HG03439 (cell line): ENCODE data around the gene SPEM2.

ENCODE experiments used
- ATAC-seq: cut with Tn5 transposase; IDR thresholded peaks from one replicate; pipeline ENCODE4 v1.9.1; 2021; ENCODE audit warnings: mild to moderate bottlenecking, moderate library complexity; ENCODE audit not compliant: unreplicated experiment

The SPEM2 gene

DNA sequence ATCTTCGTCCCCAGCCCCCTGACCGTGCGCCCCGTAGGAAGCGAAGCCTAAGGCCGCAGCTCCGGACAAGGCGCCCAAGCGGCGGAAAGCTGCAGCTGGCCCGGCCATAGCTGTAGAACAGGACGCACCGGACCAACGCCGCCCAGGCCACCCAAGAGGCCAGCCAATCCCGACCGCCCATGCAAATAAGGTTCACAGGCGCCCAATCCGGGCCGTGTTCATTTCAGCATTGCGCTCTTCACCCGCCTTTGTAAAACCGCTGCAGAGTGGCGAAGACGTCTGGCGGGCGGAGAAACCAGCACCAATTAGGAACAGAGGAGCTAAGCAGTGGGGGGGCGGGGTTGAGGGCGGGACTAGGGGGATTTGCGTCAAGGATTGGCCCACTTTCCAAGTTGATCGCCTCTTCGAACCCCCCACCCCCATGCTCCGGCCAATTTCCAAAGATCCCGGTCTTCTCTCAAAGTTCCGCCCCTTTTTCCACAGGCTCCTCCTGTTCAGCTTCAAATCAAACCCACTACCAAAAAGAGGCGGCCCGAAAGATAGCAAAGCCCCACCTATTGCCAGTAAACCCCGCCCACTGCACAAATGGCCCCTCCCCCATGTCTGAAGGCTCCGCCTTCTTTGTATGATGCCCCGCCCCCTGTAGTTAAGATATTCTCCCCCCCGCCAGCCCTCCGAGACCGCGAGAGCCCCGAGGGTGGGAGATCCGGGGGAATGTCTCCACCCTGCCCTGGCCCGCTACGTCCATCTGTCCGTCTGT lies 21.3 kb upstream of the SPEM2 start, which contains the start of gene TMEM256:
Gene TMEM256, minus strand, starts transcription at position 121 of the 760 bp plus-strand sequence. Its CDS starts 13 bp downstream, at position 108.
- peak; percentile 90 for ATAC-seq

DNA sequence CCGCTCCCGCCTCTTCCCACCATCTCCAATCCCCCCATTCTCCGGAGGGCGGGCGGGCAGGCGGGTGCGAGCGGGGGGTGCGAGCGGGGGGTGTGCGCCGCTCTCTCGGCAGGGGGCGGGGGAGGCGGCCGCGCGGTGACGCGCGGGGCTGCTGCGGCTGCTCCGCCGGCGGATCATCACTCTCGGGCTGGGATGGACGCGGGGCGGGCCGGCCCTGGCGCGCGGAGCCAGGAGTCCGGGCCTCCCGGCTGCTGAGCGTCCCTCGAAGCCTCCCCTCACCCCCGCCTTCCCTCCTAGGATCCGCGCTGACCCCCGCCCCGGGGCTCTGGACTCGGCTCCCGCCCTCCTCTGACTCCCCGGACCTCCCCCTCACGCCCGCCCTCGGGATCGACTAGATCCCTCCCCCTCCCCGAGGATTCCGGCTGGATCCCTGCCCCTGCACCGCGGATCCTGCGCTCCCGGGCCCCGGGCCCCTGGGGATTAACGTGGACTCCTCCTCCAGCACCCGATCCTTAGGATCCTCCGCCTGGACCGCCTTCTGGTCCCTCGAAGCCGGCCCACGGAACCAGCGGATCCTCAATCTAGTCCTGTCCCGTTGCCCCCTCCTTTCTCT lies 20.6 kb upstream of the SPEM2 start:
- ATAC-seq: peak; percentile 3

DNA sequence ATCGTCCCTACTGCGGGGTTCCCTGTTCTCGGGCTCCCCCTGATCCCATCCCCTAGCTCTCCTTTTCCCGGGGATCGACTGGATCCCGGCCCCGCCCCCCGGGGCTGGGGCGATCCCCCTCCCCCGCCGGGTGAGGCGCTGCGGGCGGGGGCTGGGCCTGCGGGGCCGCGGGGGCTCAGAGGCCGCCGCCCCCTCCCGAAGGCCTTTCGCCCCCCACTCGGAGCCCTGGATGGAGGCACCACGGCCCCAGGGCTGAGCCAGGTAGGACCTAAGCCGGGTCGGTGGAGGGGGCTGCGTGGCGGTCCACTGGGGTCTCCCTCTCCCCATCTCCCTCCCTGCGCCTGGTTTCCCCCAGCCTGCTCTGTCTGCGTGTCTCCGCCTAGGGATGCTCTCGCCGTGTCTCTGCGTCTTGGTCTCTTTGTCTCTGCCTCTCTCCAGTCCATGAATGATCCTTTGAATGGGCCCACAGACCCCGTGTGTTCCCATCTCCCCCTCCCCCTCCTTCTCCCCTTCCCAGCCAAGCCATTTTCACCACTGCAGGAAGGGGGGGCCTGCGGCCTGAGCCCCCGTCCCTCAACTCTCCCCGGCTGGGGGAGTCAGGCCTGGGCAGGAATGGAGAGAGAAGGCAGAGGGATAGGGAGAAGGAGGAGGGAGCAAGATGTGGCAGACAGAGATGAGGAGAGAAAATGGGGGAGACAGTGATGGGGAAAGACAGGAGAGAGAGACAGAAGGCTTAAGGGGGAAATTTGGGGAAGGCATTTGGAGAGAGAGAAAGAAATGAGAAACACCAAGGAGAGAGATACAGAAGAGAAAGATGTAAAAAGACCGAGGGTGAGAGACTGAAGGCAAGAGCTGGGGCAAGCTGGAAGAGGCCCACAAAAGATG lies 19.8 kb upstream of the SPEM2 start:
- ATAC-seq: no peak

DNA sequence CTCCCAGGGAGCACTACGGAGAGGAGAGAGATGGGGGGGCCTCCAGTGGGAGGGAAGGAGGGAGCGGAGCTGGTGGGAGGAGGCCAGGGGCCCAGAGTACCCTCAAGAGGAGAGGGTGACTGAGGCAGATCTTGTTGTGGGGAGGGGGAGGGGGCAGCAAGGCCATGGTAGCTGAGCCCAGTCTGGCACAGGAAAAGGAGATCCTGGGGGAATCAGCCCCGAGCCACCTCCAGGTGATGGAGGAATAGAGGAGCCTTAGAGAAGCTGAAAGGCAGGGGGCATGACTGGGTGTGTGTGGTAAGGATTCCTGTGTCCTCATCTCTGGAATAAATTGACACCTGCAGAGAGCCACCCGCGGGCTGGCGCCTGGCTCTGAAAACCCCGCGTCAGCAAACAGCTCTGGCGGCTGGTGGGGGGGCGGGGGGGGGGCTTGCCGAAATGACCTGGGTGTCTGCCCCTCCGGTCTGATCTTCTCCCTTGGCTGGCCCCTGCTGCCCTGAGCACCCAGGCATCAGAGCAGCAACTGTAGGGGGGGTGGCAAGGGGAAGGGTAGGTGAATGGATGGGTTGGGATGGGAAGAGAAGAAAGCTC lies 19.1 kb upstream of the SPEM2 start:
- ATAC-seq: no peak

DNA sequence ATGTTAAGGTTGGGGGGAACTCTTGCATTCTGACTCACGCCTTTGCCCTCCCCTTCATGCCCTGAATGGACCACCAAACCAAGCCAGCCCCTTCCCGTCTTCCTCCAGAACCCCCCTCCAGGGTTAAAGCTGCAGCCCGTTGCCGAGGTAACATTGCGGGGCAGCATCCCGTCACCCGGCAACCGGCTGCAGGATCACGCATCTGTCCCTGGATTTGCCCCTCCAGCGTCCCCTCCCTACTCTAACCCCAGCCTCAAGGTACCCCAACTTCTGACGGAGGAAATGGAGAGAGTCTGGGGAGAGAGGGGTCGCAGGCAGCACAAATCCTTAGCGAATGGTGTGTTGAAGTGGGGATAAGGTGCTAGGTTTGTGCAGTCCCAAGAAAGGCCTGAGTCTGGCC lies 18.3 kb upstream of the SPEM2 start:
- ATAC-seq: no peak

DNA sequence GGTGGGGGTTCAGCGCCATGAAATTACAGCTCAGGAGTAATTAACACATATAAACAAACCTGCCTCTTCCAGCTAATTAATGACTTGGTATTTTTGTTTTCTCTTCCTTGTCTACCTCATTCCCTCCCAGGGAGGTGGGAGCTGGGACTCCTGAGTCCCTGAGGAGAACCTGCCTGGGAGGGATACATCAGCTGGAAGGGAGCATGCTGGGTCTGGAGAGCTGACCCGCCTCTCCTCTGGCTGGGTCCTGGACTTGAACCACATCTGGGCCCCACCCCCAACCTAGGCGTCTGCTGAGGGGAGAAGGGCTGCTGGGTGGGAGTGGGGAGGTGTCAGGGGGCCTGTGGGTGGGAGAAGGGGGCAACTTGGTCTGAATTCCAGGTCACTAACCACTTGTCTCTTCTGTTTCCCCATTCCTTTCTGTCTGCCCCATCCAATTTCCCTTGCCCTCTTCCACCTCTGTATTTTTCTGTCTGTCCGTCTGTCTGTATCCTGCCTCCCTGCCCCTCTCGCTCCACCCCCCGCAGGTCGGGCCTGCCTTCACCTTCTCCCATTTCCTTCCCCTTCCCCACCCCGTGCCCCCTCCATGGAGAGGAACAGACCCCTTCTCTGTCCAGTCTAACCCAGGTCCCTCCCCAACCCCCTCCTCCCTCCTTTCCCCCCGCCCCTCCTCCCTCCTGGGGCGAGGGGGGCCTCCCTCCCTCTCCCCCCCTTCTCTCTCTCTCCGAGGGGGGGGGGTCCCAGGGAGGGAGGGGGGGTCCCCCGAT lies 17.7 kb upstream of the SPEM2 start, which contains the start of gene NLGN2:
Gene NLGN2, plus strand, starts transcription at position 361 of the 767 bp plus-strand sequence. CDS start 411 bp downstream, outside the sequence.
- ATAC-seq: no peak

DNA sequence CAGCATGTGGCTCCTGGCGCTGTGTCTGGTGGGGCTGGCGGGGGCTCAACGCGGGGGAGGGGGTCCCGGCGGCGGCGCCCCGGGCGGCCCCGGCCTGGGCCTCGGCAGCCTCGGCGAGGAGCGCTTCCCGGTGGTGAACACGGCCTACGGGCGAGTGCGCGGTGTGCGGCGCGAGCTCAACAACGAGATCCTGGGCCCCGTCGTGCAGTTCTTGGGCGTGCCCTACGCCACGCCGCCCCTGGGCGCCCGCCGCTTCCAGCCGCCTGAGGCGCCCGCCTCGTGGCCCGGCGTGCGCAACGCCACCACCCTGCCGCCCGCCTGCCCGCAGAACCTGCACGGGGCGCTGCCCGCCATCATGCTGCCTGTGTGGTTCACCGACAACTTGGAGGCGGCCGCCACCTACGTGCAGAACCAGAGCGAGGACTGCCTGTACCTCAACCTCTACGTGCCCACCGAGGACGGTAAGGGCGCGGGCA lies 17.1 kb upstream of the SPEM2 start:
- ATAC-seq: no peak

DNA sequence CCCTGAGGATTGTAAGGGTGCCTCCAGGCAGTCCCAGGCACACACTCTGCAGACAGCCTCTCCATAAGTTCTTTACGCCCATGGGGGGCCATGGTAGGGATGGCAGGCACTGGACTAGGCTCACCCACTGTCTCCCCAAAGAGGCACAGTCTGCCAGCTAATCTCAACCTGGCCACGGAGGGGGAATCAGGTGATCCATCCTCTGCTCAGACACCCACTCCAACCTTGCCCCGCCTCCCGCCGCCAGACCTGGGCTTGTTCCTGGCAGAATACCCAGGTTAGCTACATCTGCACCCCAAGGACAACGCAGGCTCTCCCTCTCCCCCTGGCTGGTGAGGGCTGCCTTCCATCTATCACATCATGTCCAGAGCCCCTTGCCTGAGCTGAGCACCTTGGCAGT lies 16.6 kb upstream of the SPEM2 start:
- no peak for ATAC-seq

DNA sequence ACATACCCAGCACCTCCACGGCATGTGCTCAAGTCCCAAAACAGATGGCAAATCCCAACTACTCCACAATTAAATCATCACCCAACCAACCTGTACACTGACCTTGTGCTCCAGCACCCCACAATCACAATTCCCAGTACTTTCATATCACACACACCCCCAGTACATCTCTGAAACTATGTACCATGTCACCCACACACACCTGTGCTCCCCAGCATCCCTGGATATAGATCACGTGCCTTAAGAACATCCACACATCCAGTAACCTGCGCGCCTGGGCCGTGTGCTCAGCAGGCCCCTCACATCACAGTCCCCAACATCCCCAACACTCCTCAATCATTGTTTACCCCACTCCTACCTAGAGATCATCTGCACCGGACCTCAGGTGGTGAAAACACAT lies 15.7 kb upstream of the SPEM2 start:
- ATAC-seq: no peak

DNA sequence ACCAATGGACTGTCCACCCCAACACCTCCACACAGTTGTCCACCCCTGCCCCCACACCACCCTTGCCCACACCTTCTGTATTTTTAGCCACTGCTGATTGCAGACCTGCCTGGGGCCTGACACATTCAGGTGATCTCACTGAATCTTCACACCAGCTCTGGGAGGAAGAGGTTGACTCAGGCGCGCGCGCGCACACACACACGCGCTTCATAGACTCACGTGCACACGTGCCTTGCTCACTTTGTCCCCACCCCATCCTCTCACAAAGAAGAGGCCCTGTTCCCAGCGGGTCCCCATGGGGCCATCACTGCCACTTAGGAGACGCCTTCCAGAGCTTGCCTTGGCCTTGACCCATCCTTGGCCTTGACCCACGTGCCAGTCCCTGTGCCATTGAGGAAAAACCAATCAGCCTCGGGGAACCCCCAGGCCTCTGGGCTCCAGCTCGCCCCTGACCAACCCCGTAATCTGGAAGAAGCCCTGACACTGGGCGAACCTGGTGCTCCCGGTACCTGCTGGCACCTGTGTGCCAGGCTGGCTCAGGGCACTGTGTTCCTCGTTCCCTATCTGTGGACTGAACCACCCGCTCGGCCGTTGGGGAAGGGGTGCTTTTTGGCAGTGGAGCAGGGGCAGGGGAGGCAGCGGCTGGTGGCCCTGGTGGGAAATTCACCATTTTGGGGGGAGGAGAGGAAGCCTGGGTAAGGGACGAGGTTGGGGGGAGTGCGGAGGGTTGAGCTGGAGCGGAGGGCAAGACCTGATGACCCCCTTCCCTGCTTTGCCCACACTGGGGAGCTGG lies 14.6 kb upstream of the SPEM2 start:
- ATAC-seq: no peak

DNA sequence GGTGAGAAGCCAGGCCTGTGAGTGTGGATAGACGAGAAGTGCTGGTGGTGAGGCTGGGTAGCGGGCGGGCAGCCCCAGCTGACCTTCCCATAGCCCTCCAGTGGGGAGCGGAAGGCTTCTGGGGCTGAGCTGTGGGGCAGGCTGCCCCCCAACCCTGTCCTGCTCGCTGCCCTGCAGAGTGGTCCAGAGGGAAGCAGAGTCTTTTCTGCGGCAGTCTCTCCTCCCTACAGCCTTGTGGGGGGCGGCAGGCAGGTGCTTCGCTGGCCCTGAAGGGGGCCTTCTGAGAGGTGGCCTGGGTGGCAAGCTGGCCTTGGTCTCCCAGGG lies 14.0 kb upstream of the SPEM2 start:
- no peak for ATAC-seq

DNA sequence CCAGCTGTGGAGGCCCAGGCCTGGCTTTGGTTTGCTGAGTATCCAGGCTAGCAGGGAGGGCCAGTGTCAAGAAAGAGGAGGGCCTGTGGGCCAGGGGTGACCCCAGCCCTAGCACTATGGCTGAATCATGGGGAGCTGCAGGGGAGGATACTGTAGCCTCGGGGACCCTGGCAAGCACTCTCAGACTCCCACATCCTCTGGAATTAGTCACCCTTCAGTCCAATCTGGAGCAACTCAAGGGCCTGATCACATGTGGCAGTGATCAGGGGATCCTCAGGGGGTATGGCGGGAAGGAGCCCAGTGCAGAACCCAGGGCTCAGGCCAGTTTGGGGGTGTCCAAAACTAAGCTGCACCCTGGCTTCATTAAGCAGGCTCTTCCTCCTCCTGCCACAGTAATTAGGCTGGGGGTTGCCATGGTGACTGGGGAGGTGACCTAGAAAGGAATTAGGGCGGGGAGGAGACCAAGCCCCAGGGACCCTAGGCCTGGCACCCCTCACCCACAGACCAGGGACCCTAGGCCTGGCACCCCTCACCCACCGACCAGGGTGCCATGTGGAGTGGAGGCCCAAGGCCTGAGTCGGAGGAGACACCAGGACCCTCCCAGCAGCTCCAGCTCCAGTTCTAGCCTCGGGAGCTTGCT lies 11.9 kb upstream of the SPEM2 start:
- ATAC-seq: no peak

DNA sequence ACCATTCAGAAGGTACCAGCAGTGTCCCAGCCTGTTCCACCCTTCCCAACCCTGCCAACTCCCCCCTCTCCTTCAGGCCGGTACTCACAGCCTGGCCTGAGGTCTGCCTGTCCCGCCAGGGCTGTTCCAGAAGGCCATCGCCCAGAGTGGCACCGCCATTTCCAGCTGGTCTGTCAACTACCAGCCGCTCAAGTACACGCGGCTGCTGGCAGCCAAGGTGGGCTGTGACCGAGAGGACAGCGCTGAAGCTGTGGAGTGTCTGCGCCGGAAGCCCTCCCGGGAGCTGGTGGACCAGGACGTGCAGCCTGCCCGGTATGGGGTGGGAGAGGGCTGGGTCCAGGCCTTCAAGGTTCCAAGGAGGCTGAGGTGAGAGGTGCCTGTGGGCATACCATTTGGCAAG lies 10.6 kb upstream of the SPEM2 start:
- ATAC-seq: no peak

DNA sequence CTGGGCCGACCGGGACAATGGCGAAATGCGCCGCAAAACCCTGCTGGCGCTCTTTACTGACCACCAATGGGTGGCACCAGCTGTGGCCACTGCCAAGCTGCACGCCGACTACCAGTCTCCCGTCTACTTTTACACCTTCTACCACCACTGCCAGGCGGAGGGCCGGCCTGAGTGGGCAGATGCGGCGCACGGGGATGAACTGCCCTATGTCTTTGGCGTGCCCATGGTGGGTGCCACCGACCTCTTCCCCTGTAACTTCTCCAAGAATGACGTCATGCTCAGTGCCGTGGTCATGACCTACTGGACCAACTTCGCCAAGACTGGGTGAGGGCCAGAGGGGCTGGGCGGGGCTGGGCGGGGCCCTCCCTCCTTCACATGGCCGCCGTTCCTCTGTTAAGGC lies 9.6 kb upstream of the SPEM2 start:
- no peak for ATAC-seq

DNA sequence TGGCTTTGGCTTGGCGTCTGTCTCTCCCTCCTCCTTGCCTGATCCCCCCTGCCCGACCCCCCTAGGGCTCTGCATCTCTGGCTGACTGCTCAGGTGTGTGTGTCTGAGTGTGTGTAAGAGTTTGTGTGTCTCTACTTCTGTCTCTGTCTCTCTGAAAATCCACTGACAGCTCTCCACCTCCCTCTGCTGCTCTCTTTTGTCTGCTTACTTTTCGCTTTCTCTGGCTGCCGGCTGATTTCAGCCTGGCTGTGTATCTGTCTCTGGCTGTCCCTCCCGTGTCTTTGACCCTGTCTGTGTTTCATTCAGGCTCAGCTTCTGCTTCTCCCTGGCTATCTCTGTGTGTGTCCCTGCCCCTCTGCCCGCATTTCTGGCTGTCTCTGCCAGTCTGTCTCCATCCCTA lies 9.1 kb upstream of the SPEM2 start:
- no peak for ATAC-seq

DNA sequence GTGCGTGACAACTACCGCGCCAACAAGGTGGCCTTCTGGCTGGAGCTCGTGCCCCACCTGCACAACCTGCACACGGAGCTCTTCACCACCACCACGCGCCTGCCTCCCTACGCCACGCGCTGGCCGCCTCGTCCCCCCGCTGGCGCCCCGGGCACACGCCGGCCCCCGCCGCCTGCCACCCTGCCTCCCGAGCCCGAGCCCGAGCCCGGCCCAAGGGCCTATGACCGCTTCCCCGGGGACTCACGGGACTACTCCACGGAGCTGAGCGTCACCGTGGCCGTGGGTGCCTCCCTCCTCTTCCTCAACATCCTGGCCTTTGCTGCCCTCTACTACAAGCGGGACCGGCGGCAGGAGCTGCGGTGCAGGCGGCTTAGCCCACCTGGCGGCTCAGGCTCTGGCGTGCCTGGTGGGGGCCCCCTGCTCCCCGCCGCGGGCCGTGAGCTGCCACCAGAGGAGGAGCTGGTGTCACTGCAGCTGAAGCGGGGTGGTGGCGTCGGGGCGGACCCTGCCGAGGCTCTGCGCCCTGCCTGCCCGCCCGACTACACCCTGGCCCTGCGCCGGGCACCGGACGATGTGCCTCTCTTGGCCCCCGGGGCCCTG lies 8.3 kb upstream of the SPEM2 start:
- ATAC-seq: no peak

DNA sequence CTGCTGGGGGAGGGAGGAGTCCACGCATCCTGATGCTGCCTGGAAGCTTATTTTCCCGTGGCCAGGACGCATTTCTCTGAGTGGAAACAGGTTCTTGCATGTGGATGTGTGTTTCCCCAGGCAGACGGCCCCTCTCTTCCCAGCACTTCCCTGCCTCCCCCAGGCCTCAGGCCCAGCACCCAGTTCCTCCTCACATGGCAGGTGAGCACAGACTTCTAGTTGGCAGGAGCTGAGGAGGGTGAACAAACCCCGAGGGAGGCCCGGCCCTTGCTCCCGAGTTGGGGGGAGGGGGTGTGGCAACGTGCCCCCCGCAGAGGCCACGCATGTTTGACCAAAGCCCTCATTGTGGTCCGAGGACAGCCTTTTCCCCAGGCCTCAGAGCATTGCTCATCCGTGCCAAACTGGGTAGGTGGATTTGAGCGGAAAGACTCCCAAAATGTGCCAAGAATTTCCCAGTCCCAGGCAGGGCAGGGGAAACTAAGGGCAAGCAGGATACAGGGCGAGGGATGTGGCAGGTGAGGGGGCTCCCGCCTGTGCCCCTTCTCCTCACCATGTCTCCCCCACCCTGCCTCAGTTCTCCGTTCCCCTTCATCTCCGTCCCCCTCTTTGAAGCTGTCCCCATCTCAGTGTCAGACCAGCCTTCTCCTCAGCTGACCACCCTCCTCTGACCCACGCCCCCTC lies 6.8 kb upstream of the SPEM2 start:
- ATAC-seq: no peak
